Stimulated activated CD4-positive, alpha-beta T cell treated with anti-CD3 and anti-CD28 coated beads, Interleukin-1b, Interleukin-23, amount 100 ng/mL, for 24 hours (primary cell): Measurements from ENCODE around the gene PIK3CB.
"Not testable (repeated sequence)": the region's sequence is repeated elsewhere in the genome, so short reads cannot be mapped to it uniquely, and the experiment has no call there.

ENCODE experiments used
- DNase-seq, 4 experiments: peaks; one replicate each; pipeline ENCODE4 v3.0.0-alpha.2; 2020; ENCODE audit warnings: low read depth in 4 of 4, low spot score in 1 of 4

The PIK3CB gene

GRCh38 chr3:138686771-138687221 is 147.9 kb downstream of the PIK3CB start:
- DNase-seq, result no peak

GRCh38 chr3:138684396-138684795 is 150.3 kb downstream of the PIK3CB start:
- no peak for DNase-seq

- DNase-seq, result no peak
Measured at GRCh38 chr3:138682648-138683047, 152.1 kb downstream of the PIK3CB start.

- no peak for DNase-seq
Measured at GRCh38 chr3:138681463-138682220, 153.1 kb downstream of the PIK3CB start.

GRCh38 chr3:138680974-138681373 is 153.8 kb downstream of the PIK3CB start:
- DNase-seq, result not testable (repeated sequence)

GRCh38 chr3:138678874-138679392 is 155.8 kb downstream of the PIK3CB start:
- no peak for DNase-seq

- no peak for DNase-seq
Measured at GRCh38 chr3:138678086-138678485, 156.6 kb downstream of the PIK3CB start.

GRCh38 chr3:138675393-138675792 is 159.3 kb downstream of the PIK3CB start:
- DNase-seq, result no peak

GRCh38 chr3:138673641-138674530 is 160.8 kb downstream of the PIK3CB start:
- DNase-seq, result no peak

GRCh38 chr3:138670407-138670806 is 164.3 kb downstream of the PIK3CB start:
- DNase-seq, result no peak

- DNase-seq, result no peak
Measured at GRCh38 chr3:138668107-138668506, 166.6 kb downstream of the PIK3CB start.

- no peak for DNase-seq
Measured at GRCh38 chr3:138657508-138657907, 177.2 kb downstream of the PIK3CB start.

- no peak for DNase-seq
Measured at GRCh38 chr3:138653567-138653966, 181.2 kb downstream of the PIK3CB start.

- no peak for DNase-seq
Measured at GRCh38 chr3:138649134-138649533, 185.6 kb downstream of the PIK3CB start.

GRCh38 chr3:138646513-138646912 is 188.2 kb downstream of the PIK3CB start:
- no peak for DNase-seq

- DNase-seq, result no peak
Measured at GRCh38 chr3:138646008-138646407, 188.7 kb downstream of the PIK3CB start.

GRCh38 chr3:138642927-138643253 is 191.8 kb downstream of the PIK3CB start:
- no peak for DNase-seq

- DNase-seq, result no peak
Measured at GRCh38 chr3:138642226-138642926, 192.4 kb downstream of the PIK3CB start.

GRCh38 chr3:138640537-138640936 is 194.2 kb downstream of the PIK3CB start:
- no peak for DNase-seq

- DNase-seq, result no peak
Measured at GRCh38 chr3:138638641-138639040, 196.1 kb downstream of the PIK3CB start.

GRCh38 chr3:138629526-138629925 is 205.2 kb downstream of the PIK3CB start:
- DNase-seq, result no peak
